T-helper 2 cell treated with Interferon-gamma antibody and Interleukin-4, amounts not matched to agents 5 μg/mL and 100 μg/mL, for 36 hours (primary cell): ENCODE measurements around the gene FITM1.

Experiments
- DNase-seq: peaks from one replicate; pipeline ENCODE4 v3.0.0; 2021; ENCODE audit warnings: low spot score
- H3K27ac Mint-ChIP-seq: one replicate; pipeline ENCODE4 v1.8.0; 2021; ENCODE audit warnings: mild to moderate bottlenecking, mixed read lengths
- H3K27me3 Mint-ChIP-seq: one replicate; pipeline ENCODE4 v1.8.0; 2021; ENCODE audit warnings: low read depth, mixed read lengths
- H3K36me3 Mint-ChIP-seq: one replicate; pipeline ENCODE4 v1.8.0; 2021; ENCODE audit warnings: low read depth, mixed read lengths
- H3K4me1 Mint-ChIP-seq: one replicate; pipeline ENCODE4 v1.8.0; 2021; ENCODE audit warnings: low read depth, mixed read lengths
- H3K4me3 Mint-ChIP-seq: one replicate; pipeline ENCODE4 v1.8.0; 2022; ENCODE audit warnings: mild to moderate bottlenecking, moderate library complexity, mixed read lengths
- H3K9me3 Mint-ChIP-seq: one replicate; pipeline ENCODE4 v1.8.0; 2021; ENCODE audit warnings: mixed read lengths

Gene FITM1

DNA sequence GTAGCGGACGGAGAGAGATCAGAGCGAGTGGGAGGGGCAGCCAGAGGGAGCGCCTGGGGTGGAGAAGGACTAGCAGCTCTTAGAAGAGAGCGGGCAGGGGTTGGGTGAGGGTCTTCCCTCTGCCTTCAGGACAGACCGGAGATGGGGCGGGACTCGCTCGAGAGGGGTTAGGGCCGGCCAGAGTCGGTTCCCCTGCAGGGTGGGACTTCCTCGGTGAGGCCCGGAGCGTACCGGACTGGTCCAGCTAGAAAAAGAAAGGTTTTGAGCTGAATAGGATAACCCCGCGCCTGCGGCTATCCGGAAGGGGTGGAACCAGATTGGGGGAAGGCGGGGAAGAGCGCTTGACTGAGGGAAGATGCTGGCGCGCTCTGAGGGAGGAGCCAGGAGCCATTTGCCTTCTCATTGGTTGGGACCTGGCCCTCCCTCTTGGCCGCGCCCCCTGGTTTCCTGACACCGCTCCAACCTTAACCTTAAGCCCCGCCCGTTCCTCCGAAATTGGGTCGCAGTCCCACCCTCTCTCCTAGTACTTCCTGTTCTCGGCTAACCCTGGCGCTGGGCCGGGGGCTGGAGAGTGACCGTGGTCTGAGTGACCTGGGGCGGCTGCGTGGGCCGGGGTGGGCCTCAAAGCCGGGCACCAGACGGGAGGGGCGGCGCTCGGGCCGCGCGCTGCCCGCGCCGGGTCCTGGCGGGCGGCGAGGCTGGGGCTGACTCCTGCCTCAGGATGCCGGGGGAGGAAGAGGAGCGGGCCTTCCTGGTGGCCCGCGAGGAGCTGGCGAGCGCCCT is 16.7 kb downstream of the FITM1 start, which contains the start of gene RNF31:
TSS of gene RNF31 (plus strand) at position 521 of the 783 bp plus-strand sequence. CDS start at position 722, 201 bp downstream.
- H3K27ac Mint-ChIP-seq: peak within 1 kb of the TSS; percentile 100
- no peaks in the 10 kb centered on the region for H3K9me3 Mint-ChIP-seq
- peaks cover 73% of the 10 kb centered on the region for H3K36me3 Mint-ChIP-seq
- H3K4me1 Mint-ChIP-seq: peaks cover 51% of the 10 kb centered on the region
- H3K27me3 Mint-ChIP-seq: no peaks in the 10 kb centered on the region
- H3K4me3 Mint-ChIP-seq: peak within 1 kb of the TSS; percentile 100
- DNase-seq: peak; percentile 98

DNA sequence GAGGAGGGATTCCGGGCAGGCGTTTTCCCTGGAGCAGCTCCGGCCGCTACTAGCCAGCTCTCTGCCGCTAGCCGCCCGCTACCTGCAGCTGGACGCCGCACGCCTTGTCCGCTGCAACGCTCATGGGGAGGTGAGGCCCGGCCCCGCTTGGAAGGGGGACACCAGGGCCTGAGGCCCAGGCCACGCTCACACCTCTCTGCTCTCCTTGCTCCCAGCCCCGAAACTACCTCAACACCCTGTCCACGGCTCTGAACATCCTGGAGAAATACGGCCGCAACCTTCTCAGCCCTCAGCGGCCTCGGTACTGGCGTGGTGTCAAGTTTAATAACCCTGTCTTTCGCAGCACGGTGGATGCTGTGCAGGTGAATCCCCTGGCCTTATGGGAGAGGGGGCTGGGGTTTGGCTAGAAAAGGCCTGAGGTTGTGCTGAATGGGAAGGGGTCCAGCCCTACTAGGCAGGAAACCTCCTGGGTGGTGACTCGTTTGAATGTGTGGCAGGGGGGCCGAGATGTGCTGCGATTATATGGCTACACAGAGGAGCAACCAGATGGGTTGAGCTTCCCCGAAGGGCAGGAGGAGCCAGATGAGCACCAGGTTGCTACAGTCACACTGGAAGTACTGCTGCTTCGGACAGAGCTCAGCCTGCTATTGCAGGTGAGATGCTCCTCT is 17.4 kb downstream of the FITM1 start:
- DNase-seq: no peak
- Mint-ChIP-seq H3K9me3 (no peaks in the 10 kb centered on the region), H3K36me3 (peaks cover 73% of the 10 kb centered on the region), H3K27me3 (no peaks in the 10 kb centered on the region), H3K4me3 (peak overlapping the region; percentile 100), H3K4me1 (peaks cover 48% of the 10 kb centered on the region), H3K27ac (peak overlapping the region; percentile 82)

GRCh38 chr14:24149302-24149969 is 19.0 kb downstream of the FITM1 start:
- DNase-seq: no peak
- H3K4me3 Mint-ChIP-seq: peak overlapping the region; percentile 100
- H3K27me3 Mint-ChIP-seq: no peaks in the 10 kb centered on the region
- peak overlapping the region; percentile 26 for H3K27ac Mint-ChIP-seq
- H3K36me3 Mint-ChIP-seq: peaks cover 62% of the 10 kb centered on the region
- H3K9me3 Mint-ChIP-seq: no peaks in the 10 kb centered on the region
- peaks cover 36% of the 10 kb centered on the region for H3K4me1 Mint-ChIP-seq

- Mint-ChIP-seq H3K4me1 (peaks cover 32% of the 10 kb centered on the region), H3K27ac (no peak overlapping the region), H3K27me3 (no peaks in the 10 kb centered on the region), H3K36me3 (peaks cover 64% of the 10 kb centered on the region), H3K9me3 (no peaks in the 10 kb centered on the region), H3K4me3 (no peak overlapping the region)
- no peak for DNase-seq
Measured at GRCh38 chr14:24150061-24150460, 19.6 kb downstream of the FITM1 start.

- DNase-seq: no peak
- peak overlapping the region; percentile 3 for H3K4me3 Mint-ChIP-seq
Measured at GRCh38 chr14:24150567-24150966, 20.1 kb downstream of the FITM1 start.

DNA sequence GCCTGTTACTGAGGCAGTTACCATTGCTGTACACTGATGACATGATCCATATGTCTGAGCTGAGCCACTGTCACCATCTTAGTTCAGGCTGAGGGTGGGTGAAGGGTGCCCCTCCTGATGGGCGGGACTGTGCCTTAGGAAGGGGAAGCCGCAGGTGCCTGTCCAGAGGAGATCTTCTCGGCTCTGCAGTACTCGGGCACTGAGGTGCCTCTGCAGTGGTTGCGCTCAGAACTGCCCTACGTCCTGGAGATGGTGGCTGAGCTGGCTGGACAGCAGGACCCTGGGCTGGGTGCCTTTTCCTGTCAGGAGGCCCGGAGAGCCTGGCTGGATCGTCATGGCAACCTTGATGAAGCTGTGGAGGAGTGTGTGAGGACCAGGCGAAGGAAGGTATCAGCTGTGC is 20.5 kb downstream of the FITM1 start:
- Mint-ChIP-seq H3K27me3 (no peaks in the 10 kb centered on the region), H3K36me3 (peaks cover 64% of the 10 kb centered on the region), H3K4me3 (no peak overlapping the region), H3K9me3 (no peaks in the 10 kb centered on the region), H3K27ac (no peak overlapping the region), H3K4me1 (peaks cover 24% of the 10 kb centered on the region)
- DNase-seq: no peak

More at GRCh38 chr14:24150567-24150966, 20.1 kb downstream of the FITM1 start:
- Mint-ChIP-seq H3K9me3 (no peaks in the 10 kb centered on the region), H3K4me1 (peaks cover 26% of the 10 kb centered on the region), H3K27me3 (no peaks in the 10 kb centered on the region), H3K27ac (peak overlapping the region; percentile 34), H3K36me3 (peaks cover 64% of the 10 kb centered on the region)

DNA sequence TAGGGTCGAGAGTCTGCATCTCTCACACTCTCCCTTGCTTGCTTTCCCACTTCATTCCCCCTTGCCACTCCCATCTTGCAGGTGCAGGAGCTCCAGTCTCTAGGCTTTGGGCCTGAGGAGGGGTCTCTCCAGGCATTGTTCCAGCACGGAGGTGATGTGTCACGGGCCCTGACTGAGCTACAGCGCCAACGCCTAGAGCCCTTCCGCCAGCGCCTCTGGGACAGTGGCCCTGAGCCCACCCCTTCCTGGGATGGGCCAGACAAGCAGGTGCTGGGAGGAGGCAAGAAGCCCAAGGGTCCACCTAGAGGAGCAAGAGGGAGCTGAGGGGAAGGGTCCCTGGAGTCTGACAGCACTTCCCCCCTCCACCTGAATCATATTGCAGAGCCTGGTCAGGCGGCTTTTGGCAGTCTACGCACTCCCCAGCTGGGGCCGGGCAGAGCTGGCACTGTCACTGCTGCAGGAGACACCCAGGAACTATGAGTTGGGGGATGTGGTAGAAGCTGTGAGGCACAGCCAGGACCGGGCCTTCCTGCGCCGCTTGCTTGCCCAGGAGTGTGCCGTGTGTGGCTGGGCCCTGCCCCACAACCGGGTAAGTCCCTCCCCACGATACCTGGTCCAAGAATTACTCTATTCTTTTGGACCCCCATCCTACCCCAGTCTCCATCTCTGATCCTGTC is 21.1 kb downstream of the FITM1 start:
- peaks cover 61% of the 10 kb centered on the region for H3K36me3 Mint-ChIP-seq
- H3K27me3 Mint-ChIP-seq: no peaks in the 10 kb centered on the region
- no peak overlapping the region for H3K27ac Mint-ChIP-seq

DNA sequence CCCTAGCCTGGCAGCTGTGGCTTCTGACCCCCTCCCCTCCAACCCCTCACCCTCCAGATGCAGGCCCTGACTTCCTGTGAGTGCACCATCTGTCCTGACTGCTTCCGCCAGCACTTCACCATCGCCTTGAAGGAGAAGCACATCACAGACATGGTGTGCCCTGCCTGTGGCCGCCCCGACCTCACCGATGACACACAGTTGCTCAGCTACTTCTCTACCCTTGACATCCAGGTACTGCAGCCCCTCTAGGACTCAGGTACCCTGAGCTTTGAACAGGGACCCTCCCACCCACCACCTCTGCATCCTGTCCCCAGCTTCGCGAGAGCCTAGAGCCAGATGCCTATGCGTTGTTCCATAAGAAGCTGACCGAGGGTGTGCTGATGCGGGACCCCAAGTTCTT is 24.6 kb downstream of the FITM1 start:
- Mint-ChIP-seq H3K4me3 (no peak overlapping the region), H3K36me3 (peaks cover 68% of the 10 kb centered on the region), H3K4me1 (peaks cover 11% of the 10 kb centered on the region), H3K9me3 (no peaks in the 10 kb centered on the region), H3K27me3 (no peaks in the 10 kb centered on the region), H3K27ac (peak overlapping the region; percentile 45)
- DNase-seq: no peak

More for the DNA sequence above, 21.1 kb downstream of the FITM1 start:
- Mint-ChIP-seq H3K9me3 (no peaks in the 10 kb centered on the region), H3K4me3 (no peak overlapping the region), H3K4me1 (peaks cover 24% of the 10 kb centered on the region)
- no peak for DNase-seq

GRCh38 chr14:24156840-24157239 is 26.4 kb downstream of the FITM1 start:
- Mint-ChIP-seq H3K4me1 (peaks cover 15% of the 10 kb centered on the region), H3K9me3 (no peaks in the 10 kb centered on the region), H3K27me3 (peaks cover 2% of the 10 kb centered on the region), H3K27ac (peak overlapping the region; percentile 47), H3K4me3 (no peak overlapping the region), H3K36me3 (peaks cover 70% of the 10 kb centered on the region)
- DNase-seq: no peak

DNA sequence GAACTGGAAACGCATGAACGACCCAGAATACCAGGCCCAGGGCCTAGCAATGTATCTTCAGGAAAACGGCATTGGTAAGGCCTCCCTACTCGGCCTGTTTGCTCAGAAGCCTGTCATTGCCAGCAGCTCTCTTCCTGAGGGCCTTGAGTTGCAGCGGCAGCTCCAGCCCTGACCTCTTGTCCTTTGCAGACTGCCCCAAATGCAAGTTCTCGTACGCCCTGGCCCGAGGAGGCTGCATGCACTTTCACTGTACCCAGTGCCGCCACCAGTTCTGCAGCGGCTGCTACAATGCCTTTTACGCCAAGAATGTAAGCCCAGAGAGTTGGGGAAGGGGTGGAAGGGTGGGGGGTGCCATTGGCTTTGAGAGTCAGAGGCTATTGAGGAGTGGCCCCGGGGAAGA is 26.9 kb downstream of the FITM1 start:
- Mint-ChIP-seq H3K27me3 (peaks cover 2% of the 10 kb centered on the region), H3K9me3 (no peaks in the 10 kb centered on the region), H3K27ac (peak overlapping the region; percentile 68), H3K4me1 (peaks cover 19% of the 10 kb centered on the region), H3K4me3 (no peak overlapping the region), H3K36me3 (peaks cover 72% of the 10 kb centered on the region)
- DNase-seq: no peak

- H3K4me1 Mint-ChIP-seq: peaks cover 33% of the 10 kb centered on the region
- peak overlapping the region; percentile 98 for H3K4me3 Mint-ChIP-seq
- H3K27me3 Mint-ChIP-seq: peaks cover 2% of the 10 kb centered on the region
- H3K27ac Mint-ChIP-seq: peak overlapping the region; percentile 99
- H3K9me3 Mint-ChIP-seq: no peaks in the 10 kb centered on the region
- DNase-seq: no peak
- H3K36me3 Mint-ChIP-seq: peaks cover 83% of the 10 kb centered on the region
Measured at GRCh38 chr14:24159777-24160498, 29.5 kb downstream of the FITM1 start.

- Mint-ChIP-seq H3K4me3 (peak overlapping the region; percentile 98), H3K9me3 (no peaks in the 10 kb centered on the region)
Measured at GRCh38 chr14:24160499-24160849, 30.0 kb downstream of the FITM1 start.

More at GRCh38 chr14:24160499-24160849, 30.0 kb downstream of the FITM1 start:
- peaks cover 33% of the 10 kb centered on the region for H3K4me1 Mint-ChIP-seq
- H3K27ac Mint-ChIP-seq: peak overlapping the region; percentile 99
- peaks cover 2% of the 10 kb centered on the region for H3K27me3 Mint-ChIP-seq
- H3K36me3 Mint-ChIP-seq: peaks cover 84% of the 10 kb centered on the region
- no peak for DNase-seq
